GM12865 (cell line): ENCODE data around the gene HSD17B13.
"Not testable (repeated sequence)": the region's sequence is repeated elsewhere in the genome, so short reads cannot be mapped to it uniquely, and the experiment has no call there.

Source experiments
- DNase-seq: peaks from one replicate; pipeline ENCODE4 v3.0.0; 2010; ENCODE audit warnings: low read depth
- H3K4me3 ChIP-seq: 2 replicates; pipeline ENCODE4 v1.5.1; 2011; ENCODE audit warnings: mild to moderate bottlenecking, low read depth, low read length, control low read depth
- TF ChIP-seq, protein P1 (sequence below): IDR thresholded peaks from 2 replicates; pipeline ENCODE4 v1.5.1; 2011; ENCODE audit warnings: low read length, control low read depth, low read depth, inconsistent platforms; ENCODE audit not compliant: insufficient read depth; ENCODE audit errors: missing control alignments

The HSD17B13 gene

DNA sequence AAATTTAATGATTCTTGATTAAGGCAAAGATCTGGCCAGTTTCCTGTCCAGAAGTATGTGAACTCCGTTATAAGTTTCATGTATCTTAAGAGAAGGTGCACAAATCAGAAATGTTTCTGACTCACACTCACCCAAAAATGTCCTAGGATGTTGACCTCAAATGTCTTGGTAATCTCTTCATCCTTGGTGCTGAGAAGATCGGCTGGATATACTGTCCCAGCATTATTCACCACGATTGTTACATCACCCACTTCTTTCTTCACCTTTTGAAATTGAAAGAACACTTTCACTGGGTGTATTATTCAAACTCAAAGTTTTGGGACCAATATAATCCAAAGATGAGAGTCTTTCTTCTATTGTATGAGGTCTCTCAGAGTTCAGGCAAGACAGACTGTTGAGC, 5.7 kb downstream of the HSD17B13 start:
- TF ChIP-seq, protein P1, sequence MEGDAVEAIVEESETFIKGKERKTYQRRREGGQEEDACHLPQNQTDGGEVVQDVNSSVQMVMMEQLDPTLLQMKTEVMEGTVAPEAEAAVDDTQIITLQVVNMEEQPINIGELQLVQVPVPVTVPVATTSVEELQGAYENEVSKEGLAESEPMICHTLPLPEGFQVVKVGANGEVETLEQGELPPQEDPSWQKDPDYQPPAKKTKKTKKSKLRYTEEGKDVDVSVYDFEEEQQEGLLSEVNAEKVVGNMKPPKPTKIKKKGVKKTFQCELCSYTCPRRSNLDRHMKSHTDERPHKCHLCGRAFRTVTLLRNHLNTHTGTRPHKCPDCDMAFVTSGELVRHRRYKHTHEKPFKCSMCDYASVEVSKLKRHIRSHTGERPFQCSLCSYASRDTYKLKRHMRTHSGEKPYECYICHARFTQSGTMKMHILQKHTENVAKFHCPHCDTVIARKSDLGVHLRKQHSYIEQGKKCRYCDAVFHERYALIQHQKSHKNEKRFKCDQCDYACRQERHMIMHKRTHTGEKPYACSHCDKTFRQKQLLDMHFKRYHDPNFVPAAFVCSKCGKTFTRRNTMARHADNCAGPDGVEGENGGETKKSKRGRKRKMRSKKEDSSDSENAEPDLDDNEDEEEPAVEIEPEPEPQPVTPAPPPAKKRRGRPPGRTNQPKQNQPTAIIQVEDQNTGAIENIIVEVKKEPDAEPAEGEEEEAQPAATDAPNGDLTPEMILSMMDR, result no peak
- DNase-seq, result no peak

DNA sequence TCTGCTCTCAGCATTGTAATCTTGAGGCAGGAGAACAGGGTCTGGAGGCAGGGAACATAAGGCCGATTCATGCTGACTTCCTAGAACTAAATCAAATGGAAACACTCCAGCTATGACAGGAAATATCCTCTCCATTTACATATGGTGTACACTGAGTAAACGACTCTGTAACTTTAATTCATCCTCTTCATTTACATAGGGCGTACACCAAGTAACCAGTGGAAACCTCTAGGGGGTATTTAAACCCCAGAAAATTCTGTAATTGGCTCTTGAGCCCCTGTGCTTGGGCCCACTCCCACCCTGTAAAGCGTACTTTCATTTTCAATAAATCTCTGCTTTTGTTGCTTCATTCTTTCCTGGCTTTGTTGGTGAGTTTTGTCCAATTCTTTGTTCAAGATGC, 7.7 kb downstream of the HSD17B13 start:
- not testable (repeated sequence) for H3K4me3 ChIP-seq, DNase-seq

More for the DNA sequence above, 5.7 kb downstream of the HSD17B13 start:
- no peak overlapping the region for H3K4me3 ChIP-seq

DNA sequence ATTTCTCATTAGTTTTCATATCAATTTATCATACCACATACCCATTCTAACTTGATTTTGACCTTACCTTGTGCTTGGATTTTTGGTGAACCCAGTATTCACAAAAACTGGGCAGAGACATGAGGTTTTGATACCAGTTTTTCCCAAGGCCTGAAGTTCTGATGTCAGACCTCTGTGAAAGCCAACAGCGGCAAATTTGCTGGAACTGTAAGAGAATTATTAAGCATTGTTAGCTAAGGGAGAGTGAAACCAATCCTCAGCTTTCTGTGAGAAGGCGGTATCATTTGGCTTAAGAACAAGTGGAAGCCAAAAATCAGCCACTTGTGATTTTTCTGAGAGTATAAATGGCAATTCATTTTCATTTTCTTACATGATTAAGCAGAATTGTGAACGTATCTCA, 8.9 kb downstream of the HSD17B13 start:
- no peak for DNase-seq
- H3K4me3 ChIP-seq, result no peak overlapping the region
- TF ChIP-seq, protein P1, result no peak

DNA sequence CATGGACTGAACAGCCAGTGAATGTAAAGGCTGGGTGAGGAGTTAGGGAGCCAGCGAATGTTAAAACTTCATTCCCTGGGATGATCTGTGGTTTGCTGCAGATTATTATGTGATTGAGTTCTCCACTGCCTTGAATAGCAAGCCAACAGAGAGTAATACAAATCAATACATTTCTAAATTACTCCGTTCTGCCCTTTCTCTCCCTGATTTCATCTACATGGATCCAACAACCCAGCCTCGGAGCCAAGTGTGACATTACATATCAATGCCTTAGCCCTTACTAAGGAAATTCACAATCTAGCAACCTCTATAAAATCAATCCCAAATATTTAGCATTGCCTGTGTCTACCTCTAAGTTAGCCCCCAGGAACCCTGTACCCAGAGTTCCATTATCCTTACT, 11.0 kb downstream of the HSD17B13 start:
- no peak for DNase-seq
- H3K4me3 ChIP-seq, result no peak overlapping the region
- TF ChIP-seq, protein P1, result no peak

DNA sequence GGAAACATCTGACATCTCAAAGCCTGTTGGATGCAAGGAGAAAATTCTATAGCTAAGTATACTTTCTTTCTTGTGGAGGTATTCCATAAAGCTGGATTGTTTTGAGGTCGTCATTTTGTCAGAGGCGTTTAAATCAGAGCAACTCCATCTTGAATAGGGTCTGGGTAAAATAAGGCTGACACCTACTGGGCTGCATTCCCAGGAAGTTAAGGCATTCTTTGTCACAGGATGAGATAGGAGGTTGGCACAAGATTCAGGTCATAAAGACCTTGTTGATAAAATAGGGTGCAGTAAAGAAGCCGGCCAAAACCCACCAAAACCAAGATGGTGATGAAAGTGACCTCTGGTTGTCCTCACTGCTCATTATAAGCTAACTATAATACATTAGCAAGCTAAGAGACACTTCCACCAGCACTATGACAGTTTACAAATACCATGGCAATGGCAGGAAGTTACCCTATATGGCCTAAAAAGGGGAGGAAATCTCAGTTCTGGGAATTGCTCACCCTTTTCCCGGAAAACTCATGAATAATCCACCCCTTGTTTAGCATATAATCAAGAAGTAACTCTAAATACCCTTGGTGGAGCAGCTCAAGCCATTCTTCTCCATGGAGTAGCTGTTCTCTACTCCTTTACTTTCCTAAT, 11.9 kb downstream of the HSD17B13 start:
- TF ChIP-seq, protein P1, result no peak
- DNase-seq, result no peak
- H3K4me3 ChIP-seq, result no peak overlapping the region

DNA sequence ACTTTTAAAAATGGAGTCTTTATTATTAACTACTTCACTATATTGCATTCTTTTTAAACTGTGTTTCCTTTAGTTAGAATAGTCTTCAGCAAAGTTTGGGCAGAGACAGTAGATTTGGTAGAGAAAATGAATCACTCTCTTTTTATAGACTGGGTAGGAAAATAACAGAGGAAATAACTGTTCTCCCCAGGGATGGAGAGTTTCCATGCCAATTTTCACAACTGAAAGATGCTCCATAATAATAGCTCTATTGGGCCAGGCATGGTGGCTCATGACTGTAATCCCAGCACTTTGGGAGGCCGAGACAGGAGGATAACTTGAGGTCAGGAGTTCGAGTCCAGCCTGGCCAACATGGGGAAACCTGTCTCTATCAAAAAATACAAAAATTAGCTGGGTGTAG, 13.1 kb downstream of the HSD17B13 start:
- H3K4me3 ChIP-seq, result no peak overlapping the region
- no peak for DNase-seq
- TF ChIP-seq, protein P1, result no peak

DNA sequence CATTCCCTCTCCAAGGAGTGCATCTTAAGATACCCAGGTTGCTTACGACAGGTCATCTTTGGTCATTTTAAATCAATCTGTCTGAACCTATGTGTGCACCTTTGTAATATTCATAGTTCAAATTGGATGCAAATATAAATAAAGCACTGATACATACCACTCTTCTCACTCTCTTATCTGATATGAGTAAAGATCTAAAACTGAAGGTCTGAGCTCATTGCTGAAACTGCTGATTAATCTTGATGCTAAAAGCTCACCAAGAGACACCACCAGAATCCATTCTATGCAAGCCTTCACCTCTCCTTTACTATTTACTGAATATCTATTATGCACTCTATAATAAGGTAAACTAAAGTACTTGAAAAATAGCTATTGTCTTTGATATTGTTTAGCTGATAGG, 16.6 kb downstream of the HSD17B13 start:
- TF ChIP-seq, protein P1, result no peak
- H3K4me3 ChIP-seq, result no peak overlapping the region
- peak; percentile 14 for DNase-seq
